Ovary (tissue), 9 donors: Measurements from ENCODE around the gene CTPS2. TPM values are rescaled to one million over a fixed set of nuclear protein-coding genes. Genes with fewer than 3 reads are reported as not detected.

Experiments
- DNase-seq, 5 donors: peaks; one replicate each; pipeline ENCODE4 v3.0.0-alpha.2; 2019 to 2020
- H3K27ac ChIP-seq, 2 donors: fragments of 200-600 bp; one replicate each; pipeline versions ENCODE4 v1.5.1 to v1.8.0; 2019 to 2022
- H3K27me3 ChIP-seq: fragments of 200-600 bp; one replicate; pipeline ENCODE4 v1.8.0; 2022
- H3K36me3 ChIP-seq: fragments of 200-600 bp; sonication (generic); one replicate; pipeline ENCODE4 v1.5.1; 2019
- H3K4me1 ChIP-seq: one replicate; pipeline ENCODE4 v1.8.1; 2013; ENCODE audit warnings: mild to moderate bottlenecking, moderate library complexity; ENCODE audit not compliant: insufficient read depth
- H3K4me3 ChIP-seq: fragments of 200-600 bp; sonication (generic); one replicate; pipeline ENCODE4 v1.5.1; 2017
- H3K9me3 ChIP-seq, 2 donors: fragments of 200-600 bp in 1 of 2; sonication (generic) in 1 of 2; one replicate each; pipeline versions ENCODE4 v1.5.1 to v1.8.1; 2013 to 2019; ENCODE audit warnings: mild to moderate bottlenecking in 1 of 2, moderate library complexity in 1 of 2
- CTCF ChIP-seq, 3 donors: fragments of 450-650 bp in 2 of 3; fragments of 200-600 bp in 1 of 3; IDR thresholded peaks; one replicate each; pipeline versions ENCODE4 v1.5.1 to v1.8.0; 2016 to 2022; ENCODE audit warnings: antibody characterized with exemption in 3 of 3, mild to moderate bottlenecking in 1 of 3
- EP300 ChIP-seq: sonication (generic); formaldehyde crosslinking; IDR thresholded peaks from one replicate; pipeline ENCODE4 v1.6.1; 2017; ENCODE audit warnings: antibody characterized with exemption
- POLR2A ChIP-seq: fragments of 450-650 bp; IDR thresholded peaks from one replicate; pipeline ENCODE4 v1.6.1; 2017; ENCODE audit warnings: antibody characterized with exemption, mild to moderate bottlenecking, moderate library complexity
- WGBS, 3 donors: extraction: QIAGEN DNeasy Blood & Tissue Kit in 1 of 3; methylation state at CpG; one replicate each; pipeline versions ENCODE4 v1.1.5 to v1.1.7; 2013 to 2017; 5-methylcytosine and 5-hydroxymethylcytosine counted together
- intact Hi-C, 4 donors: fragments of 100-400 bp; cut with DNase I; formaldehyde crosslinking; loops; one replicate each; pipeline versions ENCODE4 v1.11.0 to v1.15.1; 2022 to 2023
- polyA plus RNA-seq, 2 donors: library from polyadenylated mRNA; stranded (reverse); fragments of 200-250 nt in 1 of 2; fragments of 350-450 nt in 1 of 2; fragmentation: Illumina TruSeq in 1 of 2; extraction: RNeasy Lipid Tissue Mini Kit (QIAGEN cat#74804) in 1 of 2; gene quantifications; one replicate each; pipeline ENCODE4 v1.2.3, GENCODE V29; 2013 to 2014
- total RNA-seq, 7 donors: library from RNA; depleted of rRNA in 2 of 7; stranded (reverse); fragments of >200 nt in 2 of 7; fragmentation: NEBNext Ultra II Directional in 3 of 7; extraction: Animal tissue kit (Norgen Biotek cat#: 25700) in 3 of 7; gene quantifications; one replicate each; pipeline versions ENCODE4 v1.1.0 to v1.2.4, GENCODE V29; 2016 to 2023
- donor health status: DM: no; HTN: no; CAD: no; lungs with moderate emphysema.
- donor health status: DM: no; HTN: no; CAD: no.
- donor health status: Bipolar disorder and iron deficiency.
- donor health status: DM: yes; HTN: yes; CAD: no.
- donor health status: DM: no; HTN: no; CAD: no.
- donor health status: DM: yes; HTN: yes; CAD: no.

Gene CTPS2
- total and polyA plus RNA-seq, 9 donors = 10.6 to 26.3 (median 17.2) TPM

DNA sequence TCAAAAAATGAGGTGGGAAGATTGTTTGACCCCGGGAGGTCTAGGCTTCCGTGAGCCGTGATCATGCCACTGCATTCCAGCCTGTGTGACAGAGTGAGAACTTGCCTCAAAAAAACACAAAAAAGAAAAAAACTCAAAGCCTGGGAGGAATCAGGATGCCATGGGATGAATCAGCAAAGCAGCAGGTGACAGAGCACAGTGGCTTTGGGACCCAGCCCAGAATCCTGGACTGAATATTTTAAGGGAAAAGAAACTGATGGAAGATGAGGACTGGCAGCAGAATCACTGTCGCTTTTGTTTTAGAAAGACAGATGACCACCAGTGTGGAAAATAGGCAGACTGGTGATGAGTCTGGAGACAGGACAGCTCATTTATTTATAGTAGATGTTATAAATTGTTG lies 45.9 kb downstream of the CTPS2 start:
- WGBS, 3 donors = 81 to 88% (median 84%) methylated on average over 4 of the region's 4 CpGs
- H3K36me3 ChIP-seq = no peaks in the 10 kb centered on the region
- TF ChIP-seq EP300 (no peak), CTCF (IDR thresholded peaks at IDR 0.05) (no peak), POLR2A (no peak)
- no peaks in the 10 kb centered on the region for H3K9me3 ChIP-seq
- DNase-seq = no peak
- H3K4me3 ChIP-seq = no peak overlapping the region
- no peak overlapping the region for H3K27ac ChIP-seq
- no peaks in the 10 kb centered on the region for H3K4me1 ChIP-seq
- no peaks in the 10 kb centered on the region for H3K27me3 ChIP-seq
- intact Hi-C loops = no loop called here

DNA sequence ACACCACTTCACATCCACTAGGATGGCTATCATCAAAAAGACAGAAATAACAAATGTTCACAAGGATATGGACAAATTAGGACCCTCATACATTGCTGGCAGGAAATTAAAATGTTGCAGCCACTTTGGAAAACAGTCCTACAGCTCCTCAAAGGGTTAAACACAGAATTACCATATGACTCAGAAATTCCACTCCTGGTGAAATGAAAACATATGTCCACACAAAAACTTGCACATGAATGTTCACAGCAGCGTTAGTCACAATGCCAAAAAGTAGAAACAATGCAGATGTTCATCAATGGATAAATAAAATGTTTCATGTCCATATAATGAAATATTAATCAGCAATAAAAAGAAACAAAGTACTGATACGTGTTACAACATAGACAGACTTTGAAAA lies 47.4 kb downstream of the CTPS2 start:
- no peak for TF ChIP-seq POLR2A
- no peak for TF ChIP-seq EP300
- no peak for TF ChIP-seq CTCF (IDR thresholded peaks at IDR 0.05)
- Histone ChIP-seq H3K36me3 (no peaks in the 10 kb centered on the region), H3K27ac (no peak overlapping the region), H3K4me1 (no peaks in the 10 kb centered on the region), H3K9me3 (no peaks in the 10 kb centered on the region), H3K4me3 (no peak overlapping the region), H3K27me3 (no peaks in the 10 kb centered on the region)
- DNase-seq = no peak
- WGBS, 3 donors = 34 to 44% (median 35%) methylated on average over 2 of the region's 2 CpGs
- intact Hi-C loops = no loop called here

GRCh38 chrX:16664626-16665025 lies 47.8 kb downstream of the CTPS2 start:
- intact Hi-C loops = no loop called here
- TF ChIP-seq CTCF (IDR thresholded peaks at IDR 0.05) = no peak
- no peak for TF ChIP-seq POLR2A
- TF ChIP-seq EP300 = no peak
- Histone ChIP-seq H3K9me3 (no peaks in the 10 kb centered on the region), H3K27ac (no peak overlapping the region), H3K4me3 (no peak overlapping the region), H3K36me3 (no peaks in the 10 kb centered on the region), H3K27me3 (no peaks in the 10 kb centered on the region), H3K4me1 (no peaks in the 10 kb centered on the region)
- 86 to 88% (median 87%) methylated on average over 2 of the region's 2 CpGs for WGBS, 3 donors
- no peak for DNase-seq

GRCh38 chrX:16664074-16664473 lies 48.4 kb downstream of the CTPS2 start:
- no peaks in the 10 kb centered on the region for H3K9me3 ChIP-seq
- TF ChIP-seq POLR2A = no peak
- no peak for TF ChIP-seq EP300
- no peak for TF ChIP-seq CTCF (IDR thresholded peaks at IDR 0.05)
- DNase-seq = no peak
- no peak overlapping the region for H3K27ac ChIP-seq
- no peaks in the 10 kb centered on the region for H3K36me3 ChIP-seq
- H3K4me1 ChIP-seq = no peaks in the 10 kb centered on the region
- intact Hi-C loops = no loop called here
- H3K4me3 ChIP-seq = no peak overlapping the region
- no peaks in the 10 kb centered on the region for H3K27me3 ChIP-seq
- 89 to 91% (median 90%) methylated on average over 5 of the region's 5 CpGs for WGBS, 3 donors

DNA sequence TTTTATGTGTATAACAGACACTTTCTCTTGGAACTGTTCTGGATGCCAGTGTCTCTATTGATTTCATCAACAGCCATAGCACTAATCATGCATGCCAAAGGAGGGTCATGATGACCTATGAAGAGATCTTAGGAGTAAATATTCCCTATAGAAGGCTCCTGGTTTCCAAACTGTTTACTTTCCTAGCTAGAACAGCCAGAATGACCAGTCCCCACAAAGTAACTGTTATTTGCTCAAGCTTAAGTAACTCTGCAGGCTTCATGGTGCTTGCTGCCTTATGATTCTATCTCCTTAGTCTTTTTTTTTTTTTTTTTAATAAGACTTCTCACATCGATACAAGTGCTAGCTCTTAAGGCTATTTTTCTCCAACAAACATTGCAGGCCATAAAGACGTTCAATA lies 50.1 kb downstream of the CTPS2 start:
- Histone ChIP-seq H3K4me3 (no peak overlapping the region), H3K27me3 (no peaks in the 10 kb centered on the region), H3K36me3 (no peaks in the 10 kb centered on the region), H3K9me3 (no peaks in the 10 kb centered on the region), H3K27ac (no peak overlapping the region), H3K4me1 (no peaks in the 10 kb centered on the region)
- WGBS, 3 donors = 59 to 67% (median 67%) methylated on average over 2 of the region's 2 CpGs
- no peak for DNase-seq
- no peak for TF ChIP-seq POLR2A
- no peak for TF ChIP-seq CTCF (IDR thresholded peaks at IDR 0.05)
- intact Hi-C loops = no loop called here
